SU-DHL-6 (cell line): ENCODE measurements around the gene CHL1.

ENCODE experiments used
- CTCF ChIP-seq: fragments of 200-600 bp; sonication (generic); IDR thresholded peaks from one replicate; pipeline ENCODE4 v1.5.1; 2017; ENCODE audit warnings: antibody characterized with exemption, mild to moderate bottlenecking, low read length, moderate library complexity; ENCODE audit not compliant: insufficient read depth, poor library complexity, severe bottlenecking
- EZH2phosphoT487 ChIP-seq: fragments of 200-600 bp; sonication (generic), shearing (Covaris generic); conservative IDR thresholded peaks from 2 replicates; pipeline ENCODE4 v1.6.1; 2018; ENCODE audit warnings: mild to moderate bottlenecking, antibody characterized with exemption, low read length, moderate library complexity, mixed read lengths

GRCh38 chr3:278300-279064 is 81.9 kb downstream of the CHL1 start:
- no peak for TF ChIP-seq CTCF
- no peak for TF ChIP-seq EZH2phosphoT487
